Vagina (tissue), 2 donors: ENCODE data around the gene RNF144A. TPM values are rescaled to one million over a fixed set of nuclear protein-coding genes. Genes with fewer than 3 reads are reported as not detected.

Source experiments
- DNase-seq, 2 donors: peaks; one replicate each; pipeline ENCODE4 v3.0.0-alpha.2; 2017; ENCODE audit errors: extremely low spot score in 2 of 2
- H3K27ac ChIP-seq: fragments of 200-600 bp; sonication (generic); one replicate; pipeline ENCODE4 v1.5.1; 2019
- H3K27me3 ChIP-seq: fragments of 200-600 bp; sonication (generic); one replicate; pipeline ENCODE4 v1.5.1; 2019
- H3K36me3 ChIP-seq, 2 donors: fragments of 200-600 bp; sonication (generic); one replicate each; pipeline ENCODE4 v1.5.1; 2017 to 2019
- H3K4me1 ChIP-seq: fragments of 200-600 bp; sonication (generic); one replicate; pipeline ENCODE4 v1.5.1; 2019
- H3K4me3 ChIP-seq, 2 donors: fragments of 200-600 bp; sonication (generic); 1 replicate in 1 of 2; 2 replicates in 1 of 2; pipeline ENCODE4 v1.5.1; 2016 to 2019
- H3K9me3 ChIP-seq: fragments of 200-600 bp; sonication (generic); one replicate; pipeline ENCODE4 v1.5.1; 2019
- POLR2A ChIP-seq, 2 donors: fragments of 450-650 bp; IDR thresholded peaks; one replicate each; pipeline ENCODE4 v1.6.1; 2017; ENCODE audit warnings: antibody characterized with exemption in 2 of 2, mild to moderate bottlenecking in 2 of 2, moderate library complexity in 2 of 2
- POLR2AphosphoS5 ChIP-seq, 2 donors: sonication (generic); formaldehyde crosslinking; IDR thresholded peaks; one replicate each; pipeline ENCODE4 v1.9.0; 2017; ENCODE audit warnings: antibody characterized with exemption in 2 of 2, mild to moderate bottlenecking in 2 of 2, low read depth in 1 of 2; ENCODE audit not compliant: insufficient read depth in 1 of 2
- intact Hi-C: fragments of 100-400 bp; cut with DNase I; formaldehyde crosslinking; loops from one replicate; pipeline ENCODE4 v1.15.1; 2023
- total RNA-seq: library from RNA; depleted of rRNA; stranded (reverse); fragments of >200 nt; gene quantifications from one replicate; pipeline ENCODE4 v1.2.3, GENCODE V29; 2016
- TF ChIP-seq, protein P1 (sequence below), 3 experiments: fragments of 450-650 bp in 2 of 3; fragments of 200-600 bp in 1 of 3; sonication (generic) in 1 of 3; IDR thresholded peaks; one replicate each; pipeline ENCODE4 v1.5.1; 2017 to 2019; ENCODE audit warnings: antibody characterized with exemption in 3 of 3, mild to moderate bottlenecking in 2 of 3, moderate library complexity in 2 of 3

The RNF144A gene
- total RNA-seq, 1 donor from 2014 or later = 17.2 TPM

DNA sequence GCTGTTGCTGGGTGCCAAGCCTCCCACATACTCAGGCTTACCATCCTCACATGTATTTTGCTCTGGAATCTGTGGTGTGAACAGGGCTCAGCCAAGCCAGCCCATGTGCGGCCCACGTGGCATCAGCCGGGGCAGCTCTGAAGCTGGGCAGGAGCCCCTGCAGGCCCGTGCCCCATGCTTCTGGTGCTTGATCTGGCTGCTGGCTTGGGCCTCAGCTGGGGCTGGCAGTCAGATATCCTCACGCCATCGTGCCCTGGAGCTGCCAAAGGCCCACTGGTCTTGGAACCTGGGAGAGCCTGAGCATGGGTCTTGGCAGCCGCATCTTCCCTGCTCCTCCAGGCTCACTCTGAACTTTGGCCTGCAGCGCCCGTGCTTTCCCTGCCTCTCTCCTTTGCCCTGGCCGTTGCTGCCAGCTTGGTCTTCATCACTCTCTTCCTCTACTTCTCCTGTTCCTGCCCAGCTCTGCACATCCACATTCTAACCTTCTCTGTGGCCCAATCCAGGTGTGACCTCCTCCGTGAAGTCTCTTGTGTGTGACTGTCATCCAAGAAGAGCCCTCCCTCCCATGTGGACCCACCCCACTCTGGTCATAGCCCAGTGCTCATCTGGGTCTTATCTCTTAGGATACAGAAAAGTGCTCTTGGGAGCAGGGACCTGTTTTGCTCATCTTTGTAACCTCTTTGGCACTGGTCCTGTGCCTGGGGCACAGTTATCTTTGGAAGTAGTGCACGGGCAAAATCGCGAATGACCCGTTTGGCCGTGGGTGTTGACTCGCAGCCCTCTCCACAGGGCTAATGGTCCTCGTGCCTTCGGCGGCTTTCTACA is 116.1 kb downstream of the RNF144A start:
- H3K9me3 ChIP-seq = no peaks in the 10 kb centered on the region
- H3K27me3 ChIP-seq = no peaks in the 10 kb centered on the region
- H3K4me1 ChIP-seq = peaks cover 6% of the 10 kb centered on the region
- no peak overlapping the region for H3K27ac ChIP-seq
- no peak for TF ChIP-seq POLR2AphosphoS5 (IDR thresholded peaks at IDR 0.05; ENCODE audit: insufficient read depth in 1 of 2, low read depth in 1 of 2)
- TF ChIP-seq, protein P1, sequence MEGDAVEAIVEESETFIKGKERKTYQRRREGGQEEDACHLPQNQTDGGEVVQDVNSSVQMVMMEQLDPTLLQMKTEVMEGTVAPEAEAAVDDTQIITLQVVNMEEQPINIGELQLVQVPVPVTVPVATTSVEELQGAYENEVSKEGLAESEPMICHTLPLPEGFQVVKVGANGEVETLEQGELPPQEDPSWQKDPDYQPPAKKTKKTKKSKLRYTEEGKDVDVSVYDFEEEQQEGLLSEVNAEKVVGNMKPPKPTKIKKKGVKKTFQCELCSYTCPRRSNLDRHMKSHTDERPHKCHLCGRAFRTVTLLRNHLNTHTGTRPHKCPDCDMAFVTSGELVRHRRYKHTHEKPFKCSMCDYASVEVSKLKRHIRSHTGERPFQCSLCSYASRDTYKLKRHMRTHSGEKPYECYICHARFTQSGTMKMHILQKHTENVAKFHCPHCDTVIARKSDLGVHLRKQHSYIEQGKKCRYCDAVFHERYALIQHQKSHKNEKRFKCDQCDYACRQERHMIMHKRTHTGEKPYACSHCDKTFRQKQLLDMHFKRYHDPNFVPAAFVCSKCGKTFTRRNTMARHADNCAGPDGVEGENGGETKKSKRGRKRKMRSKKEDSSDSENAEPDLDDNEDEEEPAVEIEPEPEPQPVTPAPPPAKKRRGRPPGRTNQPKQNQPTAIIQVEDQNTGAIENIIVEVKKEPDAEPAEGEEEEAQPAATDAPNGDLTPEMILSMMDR (IDR thresholded peaks at IDR 0.05) = no peak
- H3K36me3 ChIP-seq = peaks cover 0 to 11% of the 10 kb centered on the region in 2 donors
- intact Hi-C loops = no loop called here
- no peak overlapping the region for H3K4me3 ChIP-seq
- no peak for DNase-seq

DNA sequence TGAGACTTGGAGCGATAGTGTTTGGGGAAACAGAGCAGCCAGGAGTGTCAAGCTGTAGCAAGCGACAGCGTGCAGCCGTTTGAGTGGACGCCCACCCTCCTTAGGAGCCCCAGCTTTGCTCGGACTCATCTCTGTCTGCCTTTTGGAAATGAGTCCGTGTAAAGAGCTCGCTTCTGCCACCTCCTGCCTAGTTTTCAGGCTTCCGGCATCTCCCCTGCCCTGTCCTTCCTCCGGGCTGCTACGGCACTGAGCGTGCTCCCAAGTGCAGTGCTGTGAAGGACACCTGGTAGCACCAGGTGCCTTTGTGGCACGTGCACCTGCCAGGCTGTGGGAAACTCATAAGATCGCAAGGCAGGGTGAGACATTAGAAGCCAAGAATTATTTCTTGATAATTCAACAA is 117.1 kb downstream of the RNF144A start:
- H3K36me3 ChIP-seq = peaks cover 0 to 11% of the 10 kb centered on the region in 2 donors
- no peak overlapping the region for H3K4me3 ChIP-seq
- no peak for DNase-seq
- TF ChIP-seq, protein P1 (IDR thresholded peaks at IDR 0.05) = no peak
- TF ChIP-seq POLR2A (IDR thresholded peaks at IDR 0.05) = no peak
- TF ChIP-seq POLR2AphosphoS5 (IDR thresholded peaks at IDR 0.05; ENCODE audit: insufficient read depth in 1 of 2, low read depth in 1 of 2) = no peak
- no peaks in the 10 kb centered on the region for H3K9me3 ChIP-seq
- H3K4me1 ChIP-seq = peaks cover 6% of the 10 kb centered on the region
- no peaks in the 10 kb centered on the region for H3K27me3 ChIP-seq
- intact Hi-C loops = no loop called here
- H3K27ac ChIP-seq = no peak overlapping the region

DNA sequence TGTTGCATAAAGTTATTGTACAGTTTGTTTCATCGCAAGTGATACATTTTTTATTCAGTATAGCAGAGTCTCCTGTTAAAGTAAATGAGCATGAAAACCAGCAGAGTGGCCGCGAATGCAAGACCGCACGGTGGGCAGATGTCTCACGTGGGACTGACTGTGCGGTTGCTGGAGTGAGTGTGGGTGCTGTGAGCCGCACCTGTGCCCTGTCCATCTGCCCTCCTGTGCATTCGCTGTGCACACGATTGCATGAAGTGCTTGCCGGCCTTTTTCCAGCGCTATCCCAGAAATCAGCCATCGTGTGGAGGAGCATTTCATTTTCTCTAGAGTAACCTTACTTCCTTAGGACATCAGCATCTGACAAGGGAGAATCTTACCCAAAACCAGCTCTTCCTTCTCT is 118.7 kb downstream of the RNF144A start:
- no peak for DNase-seq
- peaks cover 6% of the 10 kb centered on the region for H3K4me1 ChIP-seq
- no peak overlapping the region for H3K4me3 ChIP-seq
- no peak overlapping the region for H3K27ac ChIP-seq
- TF ChIP-seq, protein P1 (IDR thresholded peaks at IDR 0.05) = no peak
- TF ChIP-seq POLR2AphosphoS5 (IDR thresholded peaks at IDR 0.05; ENCODE audit: insufficient read depth in 1 of 2, low read depth in 1 of 2) (no peak), POLR2A (IDR thresholded peaks at IDR 0.05) (no peak)
- no peaks in the 10 kb centered on the region for H3K9me3 ChIP-seq
- no peaks in the 10 kb centered on the region for H3K27me3 ChIP-seq
- intact Hi-C loops = no loop called here
- H3K36me3 ChIP-seq = peaks cover 0 to 21% of the 10 kb centered on the region in 2 donors

DNA sequence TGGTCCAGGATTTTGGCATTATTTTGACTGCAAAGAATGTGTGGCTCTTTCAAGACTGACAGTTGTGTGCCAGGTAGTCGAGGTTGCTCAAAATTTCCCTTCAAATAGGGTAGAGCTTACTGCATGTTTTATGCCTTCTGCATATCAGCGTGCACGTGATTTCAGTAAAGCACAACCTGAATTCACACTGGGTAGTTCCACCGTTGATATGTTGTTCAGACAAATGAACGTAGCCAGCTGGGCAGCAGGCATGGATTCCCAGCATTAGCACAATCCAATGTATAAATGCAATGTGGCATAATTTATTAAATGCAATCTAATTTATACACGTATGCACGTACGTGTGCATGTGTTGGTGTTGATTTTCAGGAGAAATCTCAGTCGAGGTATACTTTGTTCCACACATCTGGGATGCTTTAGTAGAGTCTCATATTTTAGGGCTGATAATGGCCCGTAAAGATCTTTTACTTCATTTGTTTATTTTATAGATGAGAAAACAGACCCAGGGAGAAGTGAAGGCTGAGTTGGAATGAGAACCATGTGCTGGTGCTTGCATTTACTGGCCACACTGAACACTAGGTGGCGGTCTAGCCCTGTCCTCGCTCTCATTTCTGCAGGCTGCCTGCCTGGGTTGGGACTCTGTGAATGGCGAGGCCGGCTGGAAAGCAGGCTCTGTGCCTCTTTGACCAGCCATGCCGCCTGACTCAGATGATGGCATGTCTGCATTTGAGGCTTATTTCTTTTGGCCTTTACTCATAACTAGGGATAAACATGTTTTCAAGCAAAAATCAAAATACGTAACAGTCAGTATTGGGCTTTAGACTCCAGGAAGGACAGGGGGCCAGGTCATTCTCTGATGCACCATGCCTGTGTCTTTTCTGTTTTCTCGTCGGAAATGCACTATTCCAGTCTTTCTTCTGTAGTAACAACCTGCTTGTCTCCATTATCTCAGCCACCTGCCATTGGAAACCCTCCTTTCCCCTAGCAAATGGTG is 120.4 kb downstream of the RNF144A start:
- H3K9me3 ChIP-seq = no peaks in the 10 kb centered on the region
- no peak for DNase-seq
- no peak overlapping the region for H3K27ac ChIP-seq
- no peaks in the 10 kb centered on the region for H3K27me3 ChIP-seq
- H3K36me3 ChIP-seq = peaks cover 0 to 15% of the 10 kb centered on the region in 2 donors
- TF ChIP-seq, protein P1 (IDR thresholded peaks at IDR 0.05) = peak; percentile 42 to 59 (median 58)
- TF ChIP-seq POLR2A (IDR thresholded peaks at IDR 0.05) (no peak), POLR2AphosphoS5 (IDR thresholded peaks at IDR 0.05; ENCODE audit: insufficient read depth in 1 of 2, low read depth in 1 of 2) (peak in 1 of 2 donors; percentile 14)
- intact Hi-C loops = no loop called here
- no peak overlapping the region for H3K4me3 ChIP-seq
- peaks cover 6% of the 10 kb centered on the region for H3K4me1 ChIP-seq
